Inferior parietal cortex (tissue), 1 donor: ENCODE data around the gene TWF2.

ENCODE experiments used
- DNase-seq: peaks from one replicate; pipeline ENCODE4 v3.0.0-alpha.2; 2016; ENCODE audit errors: extremely low spot score

The TWF2 gene

GRCh38 chr3:52237657-52238172 lies 1.2 kb downstream of the TWF2 start:
- DNase-seq, result peak; percentile 36

DNA sequence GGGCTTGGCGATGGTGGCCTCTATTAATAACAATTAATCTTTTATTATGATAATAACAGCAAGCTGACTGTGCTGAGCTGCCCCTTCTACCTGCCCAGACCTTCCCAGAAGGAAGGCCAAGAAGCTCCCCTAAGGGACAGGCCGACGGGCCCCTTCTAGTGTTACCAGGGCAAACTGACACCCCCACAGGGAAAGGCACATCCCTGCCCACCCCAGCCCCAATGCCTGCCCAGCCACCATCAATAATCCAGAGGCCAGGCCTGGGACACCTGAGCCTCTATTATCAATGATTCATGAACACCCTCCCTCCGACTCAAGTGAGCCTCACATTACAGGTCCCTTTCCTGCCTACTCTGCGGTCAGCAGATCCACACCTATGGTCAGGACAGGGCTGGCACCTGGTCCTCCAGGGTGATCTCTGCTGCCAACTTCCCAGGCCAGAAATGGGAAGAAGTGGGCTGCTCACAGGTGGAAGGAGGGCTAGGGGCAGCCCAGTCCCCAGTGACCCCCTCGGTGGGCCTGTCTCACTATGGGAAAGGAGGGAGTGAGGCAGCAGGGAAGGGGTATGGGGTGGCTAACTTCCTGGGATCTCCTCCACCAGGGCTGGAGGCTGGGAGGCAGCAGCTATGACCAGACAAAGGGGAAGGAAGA lies 1.8 kb downstream of the TWF2 start:
- no peak for DNase-seq

- DNase-seq, result no peak
These were observed 2.5 kb downstream of the TWF2 start for GRCh38 chr3:52236424-52236886.

DNA sequence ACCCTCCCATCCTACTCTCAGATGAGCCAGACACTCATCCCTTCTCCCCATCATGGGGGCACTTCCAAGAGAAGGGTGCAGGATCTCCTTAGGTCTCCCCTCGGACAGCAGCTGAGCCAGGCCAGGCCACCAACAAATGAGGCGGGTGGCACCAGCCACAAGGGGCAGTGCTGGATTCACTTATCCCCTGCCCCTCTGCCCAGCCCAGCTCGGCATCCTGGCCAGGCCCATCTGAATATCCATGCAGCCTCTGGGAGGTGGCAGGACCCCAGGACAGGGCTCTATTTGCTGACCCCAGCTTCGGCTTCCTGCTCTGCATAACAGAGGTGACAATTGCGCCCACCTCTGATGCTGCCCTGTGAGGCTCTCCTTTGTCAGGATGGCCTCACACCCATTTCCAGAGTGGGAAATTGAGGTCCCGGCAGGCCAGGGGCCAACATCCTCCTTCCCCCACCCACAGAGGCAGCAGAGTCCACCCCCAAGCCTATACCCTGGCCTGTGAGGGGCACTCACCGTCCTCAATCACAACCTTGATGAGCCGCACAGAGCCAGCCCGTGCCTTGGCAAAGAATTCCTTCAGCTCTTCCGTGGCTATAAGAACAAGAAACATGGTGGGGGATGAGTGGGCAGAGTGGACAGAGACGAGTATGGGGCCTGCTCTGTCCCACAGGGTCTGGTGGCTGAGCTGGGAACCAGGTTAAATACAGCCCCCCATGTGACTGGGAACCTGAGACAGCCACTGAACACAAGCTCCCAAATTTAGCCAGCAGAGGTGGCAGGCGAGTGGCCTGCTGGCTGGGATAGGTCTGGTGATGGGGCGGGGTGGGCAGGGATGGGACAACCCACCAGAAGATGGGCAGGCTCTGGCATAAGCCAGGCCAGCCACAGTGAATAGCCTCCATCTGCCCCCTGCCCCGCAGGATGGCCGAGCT lies 4.2 kb downstream of the TWF2 start:
- no peak for DNase-seq

DNA sequence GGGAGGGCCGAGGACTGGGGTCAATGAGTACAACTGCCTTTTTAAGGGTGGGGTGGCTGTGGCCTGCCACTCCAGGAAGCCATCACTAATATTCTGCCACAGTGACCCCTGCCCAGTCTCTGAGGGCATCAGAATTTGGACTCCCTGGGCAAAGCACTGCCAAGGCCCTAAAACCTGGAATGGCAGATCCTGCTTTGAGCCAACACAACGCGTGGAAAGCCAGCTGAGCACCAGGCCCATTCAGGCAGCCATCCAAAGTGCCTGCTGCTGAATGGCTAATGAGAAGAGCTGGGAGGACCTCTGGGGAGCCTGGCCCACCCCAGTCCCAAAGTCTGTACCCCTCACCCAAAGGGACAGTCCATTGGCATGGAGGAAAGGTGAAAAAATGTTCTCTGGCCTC lies 5.0 kb downstream of the TWF2 start:
- no peak for DNase-seq

DNA sequence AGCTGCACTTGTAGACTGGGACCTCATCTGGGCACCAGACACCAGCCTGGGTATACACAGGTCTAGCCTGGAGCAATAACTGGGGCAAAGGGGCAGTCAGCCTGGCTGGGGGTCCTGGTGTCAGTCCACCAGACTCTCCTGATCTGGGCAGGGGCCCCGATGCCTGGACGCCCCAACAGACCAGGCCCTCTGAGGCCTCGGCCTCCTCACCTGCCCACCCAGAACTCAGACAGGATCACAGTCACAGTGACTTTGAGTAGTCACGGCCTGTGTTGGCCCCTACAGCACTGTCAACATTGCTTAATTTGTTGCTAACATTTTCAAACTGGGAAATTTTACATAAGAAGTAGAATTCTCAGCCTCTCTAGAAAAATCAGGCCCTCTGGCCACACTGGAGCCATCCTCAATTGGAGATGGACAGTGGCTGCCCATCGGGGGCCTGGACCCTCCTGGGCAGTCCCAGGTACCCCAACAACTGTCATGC lies 5.8 kb downstream of the TWF2 start:
- DNase-seq, result no peak

GRCh38 chr3:52232279-52233107 lies 6.5 kb downstream of the TWF2 start:
- DNase-seq, result no peak

DNA sequence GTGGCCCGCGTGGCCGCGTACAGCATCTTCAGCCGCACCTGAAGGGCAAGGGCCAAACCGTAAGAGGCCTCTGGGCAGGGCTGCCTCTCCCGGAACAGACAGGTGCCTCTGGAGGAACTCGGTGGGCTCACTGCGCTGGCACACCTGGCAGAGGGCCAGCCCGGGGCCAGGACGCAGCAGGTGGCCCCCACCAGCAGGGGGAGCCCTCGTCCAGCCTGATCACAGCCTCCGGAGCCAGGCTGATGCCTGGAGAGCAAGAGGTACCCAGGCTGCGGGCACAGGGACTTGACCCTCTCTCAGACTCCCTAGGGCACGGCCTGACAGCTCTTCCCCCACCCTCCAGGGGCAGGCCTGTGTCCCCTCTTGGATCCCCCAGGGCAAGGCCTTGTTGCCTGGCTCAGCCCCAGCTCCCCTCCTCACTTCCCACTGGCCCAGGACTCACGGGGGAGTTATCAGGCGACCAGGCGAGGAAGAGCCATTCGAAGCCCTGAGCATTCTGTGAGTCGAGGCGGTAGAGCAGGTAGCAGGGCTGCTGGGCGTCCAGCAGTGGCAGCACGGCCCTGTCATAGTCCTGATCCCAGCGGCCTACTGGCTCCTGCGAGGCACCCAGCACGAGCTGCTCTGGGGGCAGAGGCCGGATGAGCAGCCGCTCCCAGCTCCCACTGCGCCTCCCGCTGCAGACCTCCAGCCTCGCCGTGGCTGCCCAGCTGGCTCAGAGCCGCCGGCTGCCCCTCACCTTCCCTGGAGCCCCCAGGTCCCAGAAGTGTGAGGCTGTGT lies 7.3 kb downstream of the TWF2 start:
- DNase-seq, result no peak

GRCh38 chr3:52230889-52231499 lies 8.0 kb downstream of the TWF2 start:
- DNase-seq, result no peak

DNA sequence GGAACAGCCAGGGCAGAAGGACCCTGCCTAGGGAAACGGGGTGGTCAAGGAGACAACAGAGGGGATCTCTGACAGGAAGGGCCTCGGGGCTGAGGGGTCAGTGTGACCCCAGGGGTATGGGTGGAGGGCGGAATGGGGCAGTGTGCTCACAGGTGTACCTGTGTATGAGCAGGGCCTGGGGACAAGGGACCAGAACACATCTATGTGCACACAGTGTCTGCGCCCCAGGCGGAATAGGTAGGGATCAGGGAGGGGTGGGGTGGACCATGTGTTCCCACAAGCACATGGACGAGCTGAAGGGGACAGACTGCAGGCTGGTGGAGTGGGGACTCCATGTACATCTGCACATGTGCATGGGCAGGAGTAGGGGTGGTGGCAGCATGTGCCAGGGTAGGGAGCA lies 8.5 kb downstream of the TWF2 start:
- no peak for DNase-seq

DNA sequence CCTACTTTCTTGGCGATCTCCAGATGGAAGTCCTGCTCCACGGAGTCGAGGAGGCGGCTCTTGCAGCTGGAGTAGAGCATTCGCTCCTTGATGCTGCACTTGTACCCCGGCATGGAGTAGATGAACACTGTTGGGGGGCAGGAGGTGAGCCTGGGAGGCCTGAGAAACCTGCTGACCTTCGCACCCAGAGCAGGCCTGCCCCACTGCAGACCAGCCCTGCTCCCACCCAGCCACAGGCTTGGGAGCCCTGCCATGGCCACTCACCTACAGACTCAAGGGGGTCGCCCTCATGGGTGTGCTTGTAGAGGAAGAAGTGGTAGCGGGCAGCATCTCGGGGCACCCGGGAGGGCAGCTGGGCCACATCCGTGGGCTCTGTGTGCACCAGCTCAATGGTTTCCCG lies 9.3 kb downstream of the TWF2 start:
- no peak for DNase-seq

DNA sequence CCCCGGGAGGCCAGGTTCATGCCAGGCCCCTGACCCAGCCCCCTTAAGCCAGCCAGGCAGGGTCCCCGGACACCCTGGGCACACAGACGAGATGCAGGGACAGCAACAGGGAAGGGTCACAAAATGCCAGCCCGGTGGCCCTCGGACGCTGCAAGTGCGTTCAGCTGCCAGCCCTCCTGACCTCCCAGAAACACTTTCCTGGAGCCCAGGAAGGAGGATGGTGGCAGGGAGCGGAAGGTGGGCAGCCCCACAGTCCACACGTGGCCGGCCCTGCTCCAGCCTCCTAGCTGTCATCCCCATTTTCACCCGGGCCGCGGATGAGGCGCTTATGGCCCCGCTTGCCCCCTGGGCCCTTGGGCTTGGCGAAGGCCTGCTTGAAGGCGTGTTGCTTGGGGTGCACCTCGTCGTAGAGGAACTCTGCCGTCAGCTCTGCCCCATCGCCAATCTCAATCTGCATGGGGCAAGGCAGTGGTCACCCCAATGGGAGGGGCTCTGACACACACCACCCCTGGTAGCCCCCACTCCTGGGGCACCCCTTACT lies 10.1 kb downstream of the TWF2 start:
- DNase-seq, result no peak

DNA sequence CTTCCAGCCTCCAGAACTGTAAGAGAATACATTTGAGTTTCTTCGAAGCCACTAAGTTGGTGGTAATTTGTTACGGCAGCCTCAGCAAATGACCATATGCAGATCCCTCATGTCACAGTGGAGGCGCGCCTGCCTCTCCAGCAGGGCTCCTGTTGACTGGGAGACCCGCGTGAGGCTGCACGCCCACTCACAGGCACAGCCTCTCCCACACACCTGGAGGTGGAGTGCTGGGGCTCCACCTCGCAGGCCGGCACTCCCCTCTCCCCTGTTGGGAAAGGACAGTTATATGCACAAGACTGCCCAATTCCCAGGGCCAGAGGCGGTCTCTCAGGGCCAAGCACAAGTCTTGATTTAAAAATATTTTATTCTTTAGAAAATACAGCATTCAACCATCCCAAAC lies 10.7 kb downstream of the TWF2 start:
- no peak for DNase-seq

DNA sequence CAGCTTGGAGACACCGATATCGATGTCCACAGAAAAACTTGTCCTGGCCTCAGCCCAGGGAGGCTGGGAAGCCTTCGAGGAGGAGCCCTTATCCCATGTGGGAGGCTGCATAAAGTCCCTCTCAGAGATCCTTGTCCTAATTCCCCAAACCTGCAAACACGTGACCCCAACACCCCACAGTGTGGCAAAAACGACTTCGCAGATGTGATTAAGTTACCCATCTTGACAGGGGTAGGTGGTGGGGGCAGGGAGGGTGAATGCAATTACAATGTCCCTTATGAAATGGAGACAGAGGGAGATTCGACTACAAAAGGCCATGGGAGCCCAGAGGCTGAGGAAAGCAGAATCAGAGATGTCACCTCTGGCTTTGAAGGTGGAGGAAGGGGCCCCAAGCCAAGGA lies 11.2 kb downstream of the TWF2 start:
- no peak for DNase-seq

- DNase-seq, result no peak
These were observed 11.8 kb downstream of the TWF2 start for GRCh38 chr3:52227117-52227516.

- DNase-seq, result no peak
These were observed 12.6 kb downstream of the TWF2 start for GRCh38 chr3:52226229-52226817.

DNA sequence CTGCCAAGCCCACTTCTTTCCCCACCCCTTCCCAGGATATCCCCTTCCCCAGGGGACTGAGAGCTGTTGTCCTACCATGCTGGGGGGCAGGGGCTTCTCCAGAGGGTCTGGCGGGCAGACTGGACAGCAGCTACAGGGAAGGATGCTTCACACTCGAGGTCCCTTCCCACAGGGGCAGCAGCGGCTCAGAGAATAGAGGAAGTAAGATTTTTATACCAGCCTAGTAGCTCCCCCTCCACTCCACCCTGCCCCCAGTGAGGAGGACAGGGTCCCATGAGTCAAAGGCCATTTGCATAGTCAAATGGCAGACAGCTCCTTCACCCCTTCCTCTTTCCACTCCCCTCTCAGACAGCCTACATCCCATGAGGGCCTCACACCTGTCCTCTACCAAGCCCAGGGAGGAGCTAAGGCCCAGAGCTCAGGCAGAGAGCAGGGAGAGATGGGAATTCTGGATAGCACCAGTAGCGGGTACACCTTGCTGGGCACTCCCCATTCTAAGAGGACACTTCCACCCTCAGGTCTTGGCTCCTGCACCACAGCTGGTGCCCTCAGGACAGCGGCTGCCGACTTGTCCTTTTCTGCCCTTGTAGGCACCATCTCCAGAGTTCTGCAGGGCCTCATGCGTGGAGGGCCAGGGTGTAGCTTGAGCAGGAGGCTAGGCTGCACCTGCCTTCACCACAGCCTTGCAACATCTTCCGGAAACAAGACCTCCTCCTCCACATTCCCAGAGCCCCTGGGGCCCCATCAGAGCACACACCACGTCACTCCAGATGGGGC lies 13.3 kb downstream of the TWF2 start, which contains the start of gene TLR9:
TSS of gene TLR9 (minus strand) at position 194 of the 777 bp plus-strand sequence. CDS start at position 78, 116 bp downstream.
- no peak for DNase-seq

DNA sequence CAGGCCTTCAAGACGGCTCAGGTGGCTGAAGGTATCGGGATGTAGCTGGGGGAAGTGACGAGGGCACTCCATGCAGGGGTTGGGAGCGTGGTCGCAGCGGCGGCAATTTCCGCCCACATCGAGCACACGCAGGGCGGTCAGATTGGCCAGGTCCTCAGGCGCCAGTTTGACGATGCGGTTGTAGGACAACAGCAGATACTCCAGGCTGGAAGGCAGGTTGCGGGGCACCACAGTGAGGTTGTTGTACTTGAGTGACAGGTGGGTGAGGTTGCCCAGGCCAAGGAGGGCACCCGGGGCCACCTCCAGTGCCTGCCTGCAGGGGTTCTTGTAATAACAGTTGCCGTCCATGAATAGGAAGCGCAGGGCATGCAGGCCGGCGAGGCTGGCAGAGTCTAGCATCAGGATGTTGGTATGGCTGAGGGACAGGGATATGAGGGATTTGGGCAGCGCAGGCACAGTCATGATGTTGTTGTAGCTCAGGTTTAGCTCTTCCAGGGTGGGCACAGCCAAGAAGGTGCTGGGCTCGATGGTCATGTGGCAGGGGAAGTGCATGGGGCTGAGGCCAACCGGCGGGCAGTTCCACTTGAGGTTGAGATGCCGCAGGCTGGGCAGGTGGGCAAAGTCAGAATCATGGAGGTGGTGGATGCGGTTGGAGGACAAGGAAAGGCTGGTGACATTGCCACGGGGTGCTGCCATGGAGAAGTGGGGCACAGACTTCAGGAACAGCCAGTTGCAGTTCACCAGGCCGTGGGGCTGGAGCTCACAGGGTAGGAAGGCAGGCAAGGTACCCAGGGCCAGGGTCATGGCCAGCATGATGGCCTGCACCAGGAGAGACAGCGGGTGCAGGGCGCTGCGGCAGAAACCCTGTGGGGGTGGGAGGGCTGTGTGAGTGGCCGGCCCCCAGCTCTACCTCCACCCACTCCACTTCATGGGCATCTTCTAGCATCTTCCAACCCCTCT lies 15.2 kb downstream of the TWF2 start:
- DNase-seq, result no peak
